Lower leg skin (tissue), 4 donors: ENCODE data around the gene OSM. TPM values are rescaled to one million over a fixed set of nuclear protein-coding genes. Genes with fewer than 3 reads are reported as not detected.

Experiments used
- DNase-seq, 2 donors: peaks; one replicate each; pipeline ENCODE4 v3.0.0-alpha.2; 2019; ENCODE audit warnings: low spot score in 2 of 2
- H3K4me3 ChIP-seq: fragments of 200-600 bp; sonication (generic); 2 replicates; pipeline ENCODE4 v1.5.1; 2017; ENCODE audit warnings: mild to moderate bottlenecking, low read depth; ENCODE audit not compliant: poor library complexity, severe bottlenecking
- CTCF ChIP-seq, 3 donors: fragments of 450-650 bp; IDR thresholded peaks; one replicate each; pipeline ENCODE4 v1.5.1; 2016; ENCODE audit warnings: antibody characterized with exemption in 3 of 3, mild to moderate bottlenecking in 3 of 3, moderate library complexity in 2 of 3
- POLR2A ChIP-seq, 2 donors: fragments of 450-650 bp; IDR thresholded peaks; one replicate each; pipeline ENCODE4 v1.6.1; 2016 to 2017; ENCODE audit warnings: antibody characterized with exemption in 2 of 2, mild to moderate bottlenecking in 1 of 2, moderate library complexity in 1 of 2
- WGBS, 2 donors: methylation state at CpG; one replicate each; pipeline ENCODE4 v1.1.5; 2018; 5-methylcytosine and 5-hydroxymethylcytosine counted together
- intact Hi-C: fragments of 100-400 bp; cut with DNase I; formaldehyde crosslinking; loops from one replicate; pipeline ENCODE4 v1.15.0; 2023; ENCODE audit warnings: low total_unique reads
- total RNA-seq, 4 donors: library from RNA; depleted of rRNA; stranded (reverse); fragments of >200 nt; gene quantifications; one replicate each; pipeline ENCODE4 v1.1.0, GENCODE V29; 2016

The OSM gene
- total RNA-seq, result under 1 TPM in 3 of 4 donors, not detected in 1; 0.27 to 0.34 (median 0.29) TPM

GRCh38 chr22:30266445-30267381, at the start of gene OSM:
Gene OSM, minus strand, starts transcription at chr22:30266851. Its CDS starts 52 bp downstream, at chr22:30266799.
- peak within 1 kb of the TSS; percentile 5 for H3K4me3 ChIP-seq
- DNase-seq, result no peak
- WGBS, 2 donors, result 59 to 67% methylated on average over 32 to 35 of the region's 35 CpGs
- TF ChIP-seq CTCF (IDR thresholded peaks at IDR 0.05) (no peak), POLR2A (IDR thresholded peaks at IDR 0.05) (no peak)
- intact Hi-C loops, result loop anchor here (10.0 kb wide), 1 partner anchor 218 kb away; no protein-coding TSS in a partner anchor

DNA sequence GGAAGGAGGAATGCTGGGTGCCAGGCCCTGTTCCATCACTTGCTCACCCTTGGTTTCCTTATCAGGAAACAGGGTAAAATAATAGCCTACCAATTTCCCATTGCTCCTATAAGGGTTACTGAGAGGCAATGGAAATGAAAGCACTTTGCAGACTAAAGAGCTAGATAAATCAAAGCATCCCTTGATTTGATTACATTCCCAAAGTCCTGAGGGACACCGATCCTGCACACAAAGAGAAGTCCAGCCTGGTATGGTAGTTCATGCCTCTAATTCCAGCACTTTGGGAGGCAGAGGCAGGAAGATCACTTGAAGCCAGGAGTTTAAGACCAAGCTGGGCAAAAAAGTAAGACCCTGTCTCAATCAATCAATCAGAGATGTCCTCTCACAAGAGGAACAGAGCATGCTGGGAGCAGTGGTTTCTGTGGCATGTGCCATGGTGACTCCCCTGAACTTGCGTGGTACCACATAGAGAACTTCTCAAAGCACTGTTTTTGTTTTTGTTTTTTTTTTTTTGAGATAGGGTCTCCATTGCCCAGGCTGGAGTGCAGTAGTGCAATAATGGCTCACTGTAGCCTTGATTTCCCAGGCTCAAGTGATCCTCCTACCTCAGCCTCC, 49.4 kb upstream of the OSM start:
- 83 to 92% methylated on average over 2 of the region's 2 CpGs for WGBS, 2 donors
- DNase-seq, result no peak
- no peak overlapping the region for H3K4me3 ChIP-seq
- intact Hi-C loops, result no loop called here
- no peak for TF ChIP-seq POLR2A (IDR thresholded peaks at IDR 0.05)
- no peak for TF ChIP-seq CTCF (IDR thresholded peaks at IDR 0.05)

DNA sequence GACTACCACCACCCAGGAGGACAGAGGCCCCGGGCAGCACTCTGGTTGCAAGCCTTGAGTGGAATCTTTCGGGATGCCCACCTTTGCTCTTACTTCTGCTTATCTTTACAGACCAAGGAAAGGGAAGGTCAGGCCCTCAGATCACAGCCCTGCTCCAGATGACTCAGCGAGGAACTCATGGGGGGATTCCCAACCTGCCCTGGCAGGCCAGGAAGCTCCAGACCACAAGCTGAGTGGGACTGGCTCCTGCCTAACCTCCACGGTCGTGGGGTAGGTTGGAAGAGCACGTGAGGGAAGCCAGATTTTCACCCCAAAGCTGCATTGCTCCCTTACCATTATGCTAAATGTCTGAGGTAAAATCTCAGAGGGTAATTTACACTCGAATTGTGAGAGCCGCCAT, 48.3 kb upstream of the OSM start:
- H3K4me3 ChIP-seq, result no peak overlapping the region
- TF ChIP-seq POLR2A (IDR thresholded peaks at IDR 0.05) (no peak), CTCF (IDR thresholded peaks at IDR 0.05) (no peak)
- intact Hi-C loops, result no loop called here
- DNase-seq, result no peak
- 62 to 83% methylated on average over 7 to 8 of the region's 8 CpGs for WGBS, 2 donors

GRCh38 chr22:30313527-30314363, 47.1 kb upstream of the OSM start:
- no peak for TF ChIP-seq CTCF (IDR thresholded peaks at IDR 0.05)
- TF ChIP-seq POLR2A (IDR thresholded peaks at IDR 0.05), result no peak
- 73 to 76% methylated on average over 7 to 8 of the region's 8 CpGs for WGBS, 2 donors
- H3K4me3 ChIP-seq, result no peak overlapping the region
- intact Hi-C loops, result no loop called here
- DNase-seq, result no peak

- no peak for TF ChIP-seq POLR2A (IDR thresholded peaks at IDR 0.05)
- TF ChIP-seq CTCF (IDR thresholded peaks at IDR 0.05), result no peak
- no peak overlapping the region for H3K4me3 ChIP-seq
- no peak for DNase-seq
- intact Hi-C loops, result no loop called here
- WGBS, 2 donors, result 36 to 56% methylated on average over 6 of the region's 6 CpGs
Measured at GRCh38 chr22:30312053-30312452, 45.4 kb upstream of the OSM start.
